NCI-H748 (cell line): ENCODE results near the gene RUNX2.
"Not testable (repeated sequence)": the region's sequence is repeated elsewhere in the genome, so short reads cannot be mapped to it uniquely, and the experiment has no call there.

Experiments
- DNase-seq: peaks from one replicate; lab custom pipeline; 2025; ENCODE audit not compliant: unreplicated experiment; lab: John Stamatoyannopoulos, UW

RUNX2 gene

DNA sequence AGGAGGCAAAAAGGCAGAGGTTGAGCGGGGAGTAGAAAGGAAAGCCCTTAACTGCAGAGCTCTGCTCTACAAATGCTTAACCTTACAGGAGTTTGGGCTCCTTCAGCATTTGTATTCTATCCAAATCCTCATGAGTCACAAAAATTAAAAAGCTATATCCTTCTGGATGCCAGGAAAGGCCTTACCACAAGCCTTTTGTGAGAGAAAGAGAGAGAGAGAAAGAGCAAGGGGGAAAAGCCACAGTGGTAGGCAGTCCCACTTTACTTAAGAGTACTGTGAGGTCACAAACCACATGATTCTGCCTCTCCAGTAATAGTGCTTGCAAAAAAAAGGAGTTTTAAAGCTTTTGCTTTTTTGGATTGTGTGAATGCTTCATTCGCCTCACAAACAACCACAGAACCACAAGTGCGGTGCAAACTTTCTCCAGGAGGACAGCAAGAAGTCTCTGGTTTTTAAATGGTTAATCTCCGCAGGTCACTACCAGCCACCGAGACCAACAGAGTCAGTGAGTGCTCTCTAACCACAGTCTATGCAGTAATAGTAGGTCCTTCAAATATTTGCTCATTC is at the start of gene RUNX2:
Gene RUNX2 (plus strand): TSS at position 375 of the 567 bp plus-strand sequence. CDS start 397 bp downstream, outside the sequence.
- DNase-seq, result no peak

DNA sequence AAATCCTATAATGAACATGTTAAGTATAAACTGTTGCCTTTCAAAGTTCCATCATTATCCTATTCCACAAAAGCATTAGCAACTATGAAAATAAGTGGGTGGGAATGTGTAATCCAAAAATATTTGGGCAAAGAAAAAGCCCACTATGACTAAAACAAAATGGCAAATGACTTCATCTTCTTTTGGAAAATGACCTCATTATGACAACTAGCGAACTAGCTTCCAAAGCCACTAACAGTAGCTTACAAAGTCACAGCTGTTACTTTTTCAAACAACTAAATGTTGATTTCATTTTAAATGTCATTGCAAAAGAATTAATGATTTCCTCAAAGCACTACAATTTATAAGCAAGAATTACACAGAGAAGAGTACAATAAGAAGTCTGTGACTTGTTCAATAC is 49.8 kb upstream of the RUNX2 start:
- DNase-seq, result no peak

DNA sequence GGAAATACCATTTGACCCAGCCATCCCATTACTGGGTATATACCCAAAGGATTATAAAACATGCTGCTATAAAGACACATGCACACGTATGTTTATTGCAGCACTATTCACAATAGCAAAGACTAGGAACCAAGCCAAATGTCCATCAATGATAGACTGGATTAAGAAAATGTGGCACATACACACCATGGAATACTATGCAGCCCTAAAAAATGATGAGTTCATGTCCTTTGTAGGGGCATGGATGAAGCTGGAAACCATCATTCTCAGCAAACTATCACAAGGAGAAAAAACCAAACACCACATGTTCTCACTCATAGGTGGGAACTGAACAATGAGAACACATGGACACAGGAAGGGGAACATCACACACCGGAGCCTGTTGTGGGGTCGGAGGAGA is 41.4 kb upstream of the RUNX2 start:
- DNase-seq, result not testable (repeated sequence)

DNA sequence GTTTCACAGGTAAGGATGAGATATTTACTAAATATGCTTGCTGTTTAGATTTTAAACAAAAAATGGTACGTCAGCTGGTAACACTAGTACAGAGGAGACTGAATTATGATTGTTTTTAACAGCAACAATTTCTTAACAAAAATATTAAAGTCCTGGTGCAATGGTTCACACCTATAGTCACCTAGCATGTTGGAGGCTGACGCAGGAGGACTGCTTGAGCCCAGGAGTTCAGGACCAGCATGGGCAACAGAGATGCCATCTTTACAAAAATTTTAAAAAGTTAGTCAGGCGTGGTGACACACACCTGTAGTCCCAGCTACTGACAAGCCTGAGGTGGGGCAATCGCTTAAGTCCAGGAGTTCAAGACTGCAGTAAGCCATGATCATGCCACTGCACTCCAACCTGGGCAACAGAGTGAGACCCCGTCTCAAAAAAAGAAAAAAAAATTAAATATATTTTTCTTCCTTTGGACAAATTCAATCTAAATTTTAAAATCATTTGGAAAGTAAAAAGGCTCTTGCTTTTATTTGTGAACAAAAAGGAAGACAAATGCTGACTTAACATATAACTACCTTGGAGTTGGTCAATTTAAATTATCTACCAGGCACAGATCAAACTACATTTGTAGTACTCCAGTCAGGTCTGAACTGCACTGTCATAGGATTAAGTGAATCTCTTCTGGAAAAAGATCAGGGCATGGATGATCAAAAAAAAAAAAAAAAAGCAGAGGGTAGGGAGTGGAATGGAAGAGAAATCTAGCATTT is 38.2 kb upstream of the RUNX2 start:
- no peak for DNase-seq

DNA sequence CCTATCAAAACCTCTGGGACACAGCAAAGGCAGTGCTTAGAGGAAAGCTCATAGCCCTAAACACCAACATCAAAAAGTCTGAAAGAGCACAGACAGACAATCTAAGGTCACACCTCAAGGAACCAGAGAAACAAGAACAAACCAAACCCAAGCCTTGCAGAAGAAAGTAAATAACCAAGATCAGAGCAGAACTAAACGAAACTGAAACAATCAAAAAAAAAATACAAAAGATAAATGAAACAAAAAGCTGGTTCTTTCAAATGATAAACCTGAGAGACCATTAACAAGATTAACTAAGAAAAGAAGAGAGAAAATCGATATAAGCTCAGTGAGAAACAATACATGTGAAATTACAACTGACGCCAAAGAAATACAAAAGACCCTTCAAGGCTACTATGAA is 34.8 kb upstream of the RUNX2 start:
- DNase-seq, result no peak

DNA sequence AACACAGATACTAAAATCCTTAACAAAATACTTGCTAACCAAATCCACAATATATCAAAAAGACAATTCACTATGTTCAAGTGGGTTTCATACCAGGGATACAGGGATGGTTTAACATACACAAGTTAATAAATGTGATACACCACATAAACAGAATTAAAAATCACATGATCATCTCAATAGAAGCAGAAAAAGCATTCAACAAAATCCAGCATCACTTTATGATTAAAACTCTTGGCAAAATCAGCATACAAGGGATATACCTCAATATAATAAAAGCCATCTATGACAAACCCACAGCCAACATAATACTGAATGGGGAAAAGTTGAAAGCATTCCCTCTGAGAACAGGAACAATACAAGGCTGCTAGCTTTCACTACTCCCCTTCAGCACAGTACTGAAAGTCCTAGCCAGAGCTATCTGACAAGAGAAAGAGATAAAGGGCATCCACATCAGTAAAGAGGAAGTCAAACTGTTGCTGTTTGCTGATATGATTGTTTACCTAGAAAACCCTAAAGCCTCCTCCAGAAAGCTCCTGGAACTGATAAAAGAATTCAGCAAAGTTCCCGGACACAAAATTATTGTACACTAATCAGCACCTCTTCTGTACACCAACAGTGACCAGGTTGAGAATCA is 33.9 kb upstream of the RUNX2 start:
- not testable (repeated sequence) for DNase-seq

DNA sequence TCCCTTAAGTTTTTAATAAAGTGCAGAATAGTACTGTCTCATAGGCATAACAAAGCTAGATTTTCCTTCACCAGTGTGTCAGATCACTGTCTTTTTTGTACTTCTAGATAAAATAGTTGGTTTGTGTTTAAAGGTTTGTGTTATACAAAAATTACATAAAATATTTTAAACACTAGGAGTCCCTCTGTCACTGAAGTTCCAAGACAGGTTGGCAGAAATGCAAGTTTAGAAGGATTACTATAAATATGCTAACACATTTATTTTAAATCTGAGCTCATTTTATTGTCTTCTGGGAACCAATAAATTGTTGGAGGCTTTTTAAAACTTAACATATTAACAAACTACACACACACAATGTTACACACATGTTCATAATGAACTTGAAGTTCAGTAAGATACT is 30.8 kb upstream of the RUNX2 start:
- no peak for DNase-seq

DNA sequence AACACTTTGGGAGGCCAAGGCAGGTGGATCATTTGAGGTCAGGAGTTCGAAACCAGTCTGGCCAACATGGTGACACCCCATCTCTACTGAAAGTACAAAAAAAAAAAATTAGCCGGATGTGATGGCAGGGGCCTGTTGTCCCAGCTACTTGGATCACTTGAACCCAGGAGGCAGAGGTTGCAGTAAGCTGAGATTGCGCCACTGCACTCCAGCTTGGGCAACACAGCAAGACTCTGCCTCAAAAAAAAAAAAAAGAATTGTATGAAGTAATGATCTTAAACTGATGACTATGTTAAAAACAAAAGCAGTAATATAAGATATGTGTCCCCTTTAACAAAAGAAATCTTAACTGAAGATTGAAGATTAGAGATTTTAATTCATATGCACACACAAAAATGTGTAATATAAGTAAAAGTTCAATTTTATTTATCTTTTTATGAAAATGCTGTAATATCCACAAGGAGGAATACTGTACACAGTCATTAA is 29.0 kb upstream of the RUNX2 start:
- no peak for DNase-seq

DNA sequence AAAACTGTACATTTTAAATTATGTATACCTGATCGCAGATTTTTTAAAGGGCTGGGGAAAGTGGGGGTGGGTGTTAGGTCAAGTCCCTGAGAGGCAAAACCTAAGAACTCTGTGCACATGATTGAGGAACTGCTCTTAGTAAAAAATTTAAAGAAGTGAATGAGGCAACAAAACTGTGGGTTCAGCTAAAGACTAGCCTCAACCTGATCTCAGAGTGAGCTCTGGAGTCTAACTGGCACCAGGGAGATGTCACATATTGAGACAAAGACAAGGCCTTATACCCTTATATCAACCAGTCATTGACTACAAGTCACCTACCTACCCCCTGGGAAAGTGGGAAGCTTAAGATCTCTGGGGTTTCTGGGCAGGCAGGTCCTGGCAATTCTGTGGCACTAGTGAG is 27.4 kb upstream of the RUNX2 start:
- no peak for DNase-seq

DNA sequence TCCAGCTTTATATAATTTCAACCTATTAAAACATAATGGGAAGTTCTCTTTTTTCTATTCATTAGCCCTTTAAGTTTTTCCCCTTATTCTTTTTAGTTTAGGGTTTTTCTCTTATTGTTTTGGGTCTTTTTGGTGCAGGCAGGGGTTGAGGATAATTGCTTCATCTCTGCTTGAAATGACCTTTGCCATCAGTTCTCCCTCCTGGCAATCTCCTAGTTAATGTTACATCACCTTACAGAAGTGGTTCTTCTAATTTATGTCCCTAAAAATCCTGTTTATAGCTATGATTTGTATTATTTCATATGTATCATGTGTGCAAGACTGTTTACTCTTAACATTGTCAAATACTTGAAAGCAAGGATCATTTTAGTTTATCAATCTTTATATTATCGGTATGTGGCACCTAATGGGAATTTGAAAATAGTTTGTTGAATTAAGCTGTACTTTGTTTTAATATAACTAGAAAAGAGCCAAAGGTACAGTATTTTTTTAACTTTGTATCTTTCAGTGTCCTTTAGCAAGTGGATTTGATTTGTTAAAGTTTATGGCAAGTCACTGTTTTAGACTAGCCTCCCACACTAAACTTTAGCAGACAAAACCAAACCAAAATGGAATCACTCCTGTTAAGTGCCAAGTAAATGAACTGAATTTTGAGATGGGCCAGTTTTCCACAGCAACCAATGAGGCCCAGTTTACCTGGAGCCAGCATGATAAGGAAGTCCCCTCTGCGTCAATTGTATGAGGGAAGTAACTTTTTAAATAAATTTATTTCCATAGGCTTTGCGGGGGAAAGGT is 26.6 kb upstream of the RUNX2 start:
- no peak for DNase-seq

DNA sequence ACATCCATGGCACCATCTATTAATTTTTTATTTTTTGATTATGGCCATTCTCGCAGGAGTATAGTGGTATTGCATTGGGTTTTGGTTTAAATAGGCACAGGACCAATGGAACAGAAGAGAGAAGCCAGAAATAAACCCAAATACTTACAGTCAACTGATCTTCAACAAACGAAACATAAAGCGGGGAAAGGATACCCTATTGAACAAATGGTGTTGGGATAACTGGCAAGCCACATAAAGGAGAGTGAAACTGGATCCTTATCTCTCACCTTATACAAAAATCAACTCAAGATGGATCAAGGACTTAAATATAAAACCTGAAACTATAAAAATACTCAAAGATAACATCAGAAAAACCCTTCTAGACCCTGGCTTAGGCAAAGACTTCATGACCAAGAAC is 25.3 kb upstream of the RUNX2 start:
- no peak for DNase-seq

DNA sequence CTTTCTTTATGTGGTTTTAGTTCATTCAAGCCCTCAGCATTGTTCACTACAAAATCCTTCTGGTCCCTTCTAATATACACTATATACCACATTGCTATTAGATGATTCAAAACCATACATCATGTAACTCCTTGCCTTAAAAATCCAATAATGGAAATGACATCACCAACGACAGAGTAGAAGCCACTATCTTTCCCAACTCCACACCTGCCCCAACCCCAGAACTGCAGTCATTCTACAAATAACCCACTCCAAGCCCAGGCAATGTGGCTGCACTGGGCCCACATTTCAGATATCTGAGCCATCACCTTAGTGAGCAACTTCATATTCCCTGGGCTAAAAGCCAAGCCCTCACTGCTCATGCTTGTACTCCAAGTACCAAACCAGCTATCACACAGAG is 22.6 kb upstream of the RUNX2 start:
- no peak for DNase-seq

DNA sequence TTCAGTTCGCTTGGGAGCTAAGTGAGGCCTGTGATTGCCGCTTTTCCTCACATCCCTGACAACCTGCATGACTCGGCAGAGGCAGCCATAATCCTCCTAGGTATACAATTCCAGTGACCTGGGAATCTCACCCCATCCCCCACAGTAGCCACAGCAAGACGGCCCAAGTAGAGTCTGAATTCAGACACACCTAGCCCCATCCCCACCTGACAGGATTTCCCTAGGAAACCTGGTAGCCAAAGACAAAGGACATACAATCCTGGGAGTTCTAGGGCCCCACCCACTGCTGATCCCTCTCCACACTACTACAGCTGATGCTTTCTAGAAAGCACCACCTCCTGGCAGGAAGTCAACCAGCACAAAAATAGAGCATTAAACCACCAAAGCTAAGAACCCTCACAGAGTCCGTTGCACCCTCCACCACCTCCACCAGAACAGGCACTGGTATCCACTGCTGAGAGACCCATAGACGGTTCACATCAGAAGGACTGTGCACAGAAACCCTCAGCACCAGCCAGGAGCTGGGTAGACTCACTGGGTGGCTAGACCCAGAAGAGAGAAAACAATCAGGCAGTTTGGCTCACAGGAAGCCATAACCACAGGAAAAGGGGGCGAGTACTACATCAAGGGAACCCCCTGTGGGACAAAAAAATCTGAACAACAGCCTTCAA is 17.9 kb upstream of the RUNX2 start:
- no peak for DNase-seq

DNA sequence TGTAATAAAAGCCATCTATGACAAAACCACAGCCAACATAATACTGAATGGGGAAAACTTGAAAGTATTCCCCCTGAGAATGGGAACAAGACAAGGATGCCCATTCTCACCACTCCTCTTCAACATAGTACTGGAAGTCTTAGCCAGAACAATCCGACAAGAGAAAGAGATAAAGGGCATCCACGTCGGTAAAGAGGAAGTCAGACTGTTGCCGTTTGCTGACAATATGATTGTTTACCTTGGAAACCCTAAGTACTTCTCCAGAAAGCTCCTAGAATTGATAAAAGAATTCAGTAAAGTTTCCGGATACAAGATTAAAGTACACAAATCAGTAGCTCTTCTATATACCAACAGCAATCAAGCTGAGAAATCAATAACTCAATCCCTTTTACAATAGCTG is 14.0 kb upstream of the RUNX2 start:
- no peak for DNase-seq

DNA sequence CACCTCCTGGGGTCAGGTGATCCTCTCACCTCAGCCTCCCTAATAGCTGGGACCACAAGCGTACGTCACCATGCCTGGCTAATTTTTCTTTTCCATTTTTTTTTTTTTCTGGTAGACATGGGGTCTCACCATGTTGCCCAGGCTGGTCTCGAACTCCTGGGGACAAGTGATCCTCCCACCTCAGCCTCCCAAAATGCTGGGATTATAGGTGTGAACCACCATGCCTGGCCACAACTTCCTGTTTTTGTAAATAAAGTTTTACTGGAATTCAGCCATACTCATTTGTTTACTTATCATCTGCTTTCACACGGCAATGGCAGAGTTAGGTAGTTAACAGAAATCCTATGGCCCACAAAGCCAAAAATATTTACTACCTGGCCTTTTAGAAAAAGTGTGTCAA is 7.8 kb upstream of the RUNX2 start:
- no peak for DNase-seq

DNA sequence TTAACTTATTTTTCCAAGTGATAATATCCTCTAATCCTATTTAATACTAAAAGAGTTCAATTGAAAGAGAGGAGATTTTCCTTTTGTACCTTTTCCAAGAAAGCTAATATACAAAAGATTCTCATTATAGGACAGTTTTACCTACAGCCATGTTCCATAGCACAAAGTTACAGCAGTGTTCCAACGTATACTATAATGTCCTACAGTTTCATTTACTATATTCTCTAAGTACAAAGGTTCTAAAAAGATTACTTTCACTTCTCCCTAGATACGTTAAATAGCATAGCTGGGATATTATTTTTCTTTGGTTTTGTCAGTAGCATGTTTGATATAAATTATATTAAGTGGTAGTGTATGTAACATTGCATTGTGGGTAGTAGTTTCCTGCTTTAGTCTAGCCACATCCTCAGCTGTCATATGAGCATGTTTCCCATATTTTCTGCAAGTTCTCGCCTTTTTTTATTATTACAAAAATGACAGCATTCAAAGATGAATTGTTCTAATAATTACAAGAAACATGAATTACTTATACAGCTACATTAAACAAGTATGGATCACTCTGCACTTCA is 4.4 kb upstream of the RUNX2 start:
- DNase-seq, result no peak

DNA sequence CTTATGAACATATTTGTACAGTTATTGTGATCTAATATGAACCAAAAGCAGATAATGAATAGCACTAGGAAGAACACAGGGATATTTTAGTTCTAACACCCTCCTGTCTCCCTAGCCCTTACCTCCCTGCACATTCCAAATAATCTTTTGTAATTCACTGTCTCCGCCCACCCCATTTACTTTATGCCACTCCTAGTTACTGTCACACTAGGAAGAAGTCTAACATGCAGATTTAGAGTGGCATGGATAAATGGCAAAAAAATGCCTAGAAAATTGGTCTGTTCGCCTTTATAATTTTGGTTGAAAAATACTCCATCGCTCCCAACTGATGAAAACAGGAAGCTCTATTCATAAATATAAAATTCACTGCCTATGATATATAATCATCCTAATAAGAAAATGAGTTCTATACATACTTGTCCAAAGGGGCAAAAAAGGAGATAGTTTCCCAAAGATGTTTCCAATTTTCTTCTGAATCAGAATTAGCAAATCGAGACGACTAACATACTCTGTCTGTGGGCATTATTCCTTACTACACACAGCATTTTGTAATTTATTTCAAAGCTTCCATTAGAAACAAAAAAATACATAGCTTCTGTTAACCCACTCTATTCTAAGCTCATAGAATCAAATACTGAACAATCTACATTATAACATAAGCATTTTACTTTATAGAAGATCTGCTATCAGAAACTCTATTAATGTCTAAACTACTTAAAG is 1.3 kb upstream of the RUNX2 start:
- peak; percentile 19 for DNase-seq

DNA sequence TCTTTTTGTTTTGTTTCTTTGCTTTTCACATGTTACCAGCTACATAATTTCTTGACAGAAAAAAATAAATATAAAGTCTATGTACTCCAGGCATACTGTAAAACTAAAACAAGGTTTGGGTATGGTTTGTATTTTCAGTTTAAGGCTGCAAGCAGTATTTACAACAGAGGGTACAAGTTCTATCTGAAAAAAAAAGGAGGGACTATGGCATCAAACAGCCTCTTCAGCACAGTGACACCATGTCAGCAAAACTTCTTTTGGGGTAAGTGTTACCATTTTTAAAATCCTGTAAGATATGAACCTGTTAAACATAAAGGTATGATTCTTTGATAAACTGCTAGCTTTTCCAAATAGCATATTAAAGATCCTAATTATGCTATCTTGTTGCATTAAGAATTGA is 393 bp downstream of the RUNX2 start:
- no peak for DNase-seq

DNA sequence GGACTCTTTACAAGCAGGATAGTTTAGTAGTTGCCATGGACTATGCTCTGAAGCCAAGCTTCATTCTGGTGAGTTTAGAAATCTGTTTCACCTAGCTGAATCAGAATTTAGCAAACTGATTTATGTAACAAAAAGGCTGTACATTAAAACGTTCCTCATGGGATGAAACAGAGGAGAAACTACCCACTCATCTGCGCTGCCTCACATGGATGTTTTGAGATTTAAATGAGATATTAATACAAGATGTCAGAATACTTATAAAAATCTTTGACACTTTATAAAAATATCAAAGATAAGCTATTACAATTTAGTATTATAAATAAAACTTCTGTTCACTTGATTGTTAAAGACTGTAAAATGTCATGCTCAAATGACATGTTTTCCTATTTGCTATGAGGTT is 16.8 kb downstream of the RUNX2 start:
- DNase-seq, result no peak

DNA sequence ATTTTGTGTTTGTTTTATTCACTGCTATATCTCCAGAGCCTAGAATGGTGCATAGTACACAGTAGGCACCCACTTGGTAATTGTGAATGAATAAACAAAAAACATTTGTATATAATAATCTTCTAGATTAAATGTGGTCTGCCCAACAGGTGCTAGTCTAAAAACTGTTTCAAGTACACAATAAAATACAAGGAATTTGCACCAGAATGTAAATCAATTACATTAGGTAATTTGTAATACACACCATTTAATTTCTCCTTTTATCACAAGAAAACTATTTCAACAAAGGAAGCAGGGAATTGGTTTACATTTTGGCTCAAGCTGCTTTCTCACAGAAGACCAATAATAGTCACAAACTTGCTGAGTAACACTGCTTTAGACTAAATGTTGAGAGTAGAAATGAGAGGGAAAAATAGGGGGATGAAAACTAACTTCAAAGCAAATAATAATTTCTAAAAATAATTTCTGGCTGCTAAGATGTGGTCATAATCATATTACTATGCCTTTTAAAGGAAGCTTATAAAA is 22.1 kb downstream of the RUNX2 start:
- DNase-seq, result no peak
